ENCODE data around the gene LRRC8C. TPM values are rescaled to one million over a fixed set of nuclear protein-coding genes. Genes with fewer than 3 reads are reported as not detected.
A peak's percentile ranks its signal among the peaks of the same experiment; 100 is the strongest.

The LRRC8C gene
- total RNA-seq, 2 donors from 2014 or later, result 9.0 to 11.5 TPM

DNA sequence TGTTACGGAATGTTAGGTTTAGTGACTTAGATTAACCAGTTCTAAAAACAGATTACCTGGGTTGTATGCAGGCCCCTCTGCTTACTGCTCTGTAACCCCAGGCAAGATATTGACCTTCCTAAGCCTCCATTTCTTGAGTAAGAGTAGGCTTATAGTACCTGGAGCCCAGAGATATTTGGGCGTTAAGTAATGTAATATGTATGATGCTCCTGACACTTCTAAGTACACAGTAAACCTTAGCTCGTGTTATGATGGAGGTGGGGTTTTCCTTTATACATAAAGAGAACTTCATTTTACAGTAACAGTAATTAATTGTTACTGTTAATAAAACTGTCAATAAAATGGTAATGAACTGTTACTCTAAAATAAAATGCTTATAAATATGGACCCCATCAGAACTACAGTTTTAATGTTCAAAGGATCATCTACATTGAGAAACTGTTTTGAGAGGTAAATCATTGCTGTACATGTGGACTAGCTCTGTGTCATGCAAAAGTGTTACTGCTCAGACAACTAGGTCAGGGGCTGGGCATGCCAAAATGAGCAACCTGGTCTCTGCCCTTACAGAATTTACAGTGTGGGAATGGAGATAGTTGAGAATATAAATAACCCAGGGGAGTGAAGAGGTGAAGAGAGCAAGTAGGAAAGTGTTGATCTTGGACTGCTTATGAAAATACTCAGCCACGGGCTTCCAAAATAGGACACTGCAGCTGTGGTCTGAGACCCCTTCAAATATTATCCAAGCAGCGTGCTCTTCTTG, 26.6 kb downstream of the LRRC8C start:
- peaks cover 0 to 6% of the 10 kb centered on the region in 2 donors for H3K9me3 ChIP-seq
- peak overlapping the region; percentile 20 to 21 for H3K27ac ChIP-seq
- TF ChIP-seq, protein P1, sequence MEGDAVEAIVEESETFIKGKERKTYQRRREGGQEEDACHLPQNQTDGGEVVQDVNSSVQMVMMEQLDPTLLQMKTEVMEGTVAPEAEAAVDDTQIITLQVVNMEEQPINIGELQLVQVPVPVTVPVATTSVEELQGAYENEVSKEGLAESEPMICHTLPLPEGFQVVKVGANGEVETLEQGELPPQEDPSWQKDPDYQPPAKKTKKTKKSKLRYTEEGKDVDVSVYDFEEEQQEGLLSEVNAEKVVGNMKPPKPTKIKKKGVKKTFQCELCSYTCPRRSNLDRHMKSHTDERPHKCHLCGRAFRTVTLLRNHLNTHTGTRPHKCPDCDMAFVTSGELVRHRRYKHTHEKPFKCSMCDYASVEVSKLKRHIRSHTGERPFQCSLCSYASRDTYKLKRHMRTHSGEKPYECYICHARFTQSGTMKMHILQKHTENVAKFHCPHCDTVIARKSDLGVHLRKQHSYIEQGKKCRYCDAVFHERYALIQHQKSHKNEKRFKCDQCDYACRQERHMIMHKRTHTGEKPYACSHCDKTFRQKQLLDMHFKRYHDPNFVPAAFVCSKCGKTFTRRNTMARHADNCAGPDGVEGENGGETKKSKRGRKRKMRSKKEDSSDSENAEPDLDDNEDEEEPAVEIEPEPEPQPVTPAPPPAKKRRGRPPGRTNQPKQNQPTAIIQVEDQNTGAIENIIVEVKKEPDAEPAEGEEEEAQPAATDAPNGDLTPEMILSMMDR (IDR thresholded peaks at IDR 0.05), result no peak
- H3K4me3 ChIP-seq, result no peak overlapping the region
- no peaks in the 10 kb centered on the region for H3K27me3 ChIP-seq
- H3K36me3 ChIP-seq, result no peaks in the 10 kb centered on the region
- no peak for DNase-seq (ENCODE audit: low spot score)
- H3K4me1 ChIP-seq, result peaks cover 0 to 43% of the 10 kb centered on the region in 2 donors

DNA sequence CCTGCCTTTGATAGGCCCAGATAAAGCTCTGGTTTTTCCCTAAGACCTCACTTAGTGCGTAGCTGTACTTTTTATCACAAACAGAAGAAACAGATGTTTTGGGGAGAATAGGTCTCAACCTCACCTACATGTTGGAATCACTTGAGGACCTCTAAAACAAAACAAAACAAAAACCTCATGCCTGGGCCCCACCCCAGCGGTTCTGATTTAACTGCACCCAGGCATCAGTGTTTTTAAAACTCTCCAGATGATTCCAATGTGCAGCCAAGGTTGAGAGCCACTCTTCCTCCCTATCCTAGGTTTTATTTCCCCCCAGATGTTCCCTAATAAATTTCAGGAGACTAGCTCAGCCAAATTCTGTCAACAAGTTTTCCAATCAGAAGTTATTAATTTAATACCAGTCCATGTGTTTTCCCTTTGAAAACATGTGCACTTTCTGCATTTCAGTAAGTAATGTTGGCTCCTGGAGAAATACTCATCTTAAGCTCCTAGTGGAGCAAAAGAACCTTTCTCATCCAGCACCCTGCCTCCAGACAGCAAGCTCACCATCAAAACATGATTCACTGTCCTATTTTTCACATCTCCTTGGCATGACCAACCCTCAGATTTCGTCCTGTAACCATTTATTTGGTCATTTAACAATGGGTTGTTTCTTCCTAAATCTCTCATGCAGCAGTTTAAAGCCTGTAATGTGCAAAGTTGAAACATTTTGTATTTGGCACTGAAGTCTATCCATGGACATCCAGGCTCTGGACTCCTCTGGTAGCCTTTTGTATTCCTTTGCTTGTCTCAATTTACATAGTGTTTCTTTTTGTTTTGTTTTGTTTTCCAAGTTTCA, 27.5 kb downstream of the LRRC8C start:
- no peaks in the 10 kb centered on the region for H3K27me3 ChIP-seq
- no peak overlapping the region for H3K4me3 ChIP-seq
- DNase-seq (ENCODE audit: low spot score), result no peak
- TF ChIP-seq, protein P1 (IDR thresholded peaks at IDR 0.05), result no peak
- H3K36me3 ChIP-seq, result no peaks in the 10 kb centered on the region
- H3K27ac ChIP-seq, result peak overlapping the region; percentile 20 to 21
- peaks cover 0 to 43% of the 10 kb centered on the region in 2 donors for H3K4me1 ChIP-seq
- peaks cover 0 to 6% of the 10 kb centered on the region in 2 donors for H3K9me3 ChIP-seq

DNA sequence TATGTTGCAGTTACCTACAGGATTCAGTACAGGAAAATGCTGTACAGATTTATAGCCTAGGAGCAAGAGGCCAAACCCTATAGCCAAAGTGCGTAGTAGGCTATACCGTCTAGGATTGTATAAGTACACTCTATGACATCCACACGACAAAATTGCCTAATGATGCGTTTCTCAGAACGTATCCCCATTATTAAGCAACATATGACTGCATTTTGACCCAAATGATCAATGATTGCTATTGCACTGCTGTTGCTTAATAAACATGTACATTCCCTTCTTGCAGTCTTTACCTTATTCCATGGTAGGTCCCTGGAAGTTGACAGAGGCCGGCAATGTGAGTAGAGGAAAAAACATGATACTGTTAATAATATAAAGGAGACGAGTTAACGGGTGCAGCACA, 33.0 kb downstream of the LRRC8C start:
- Histone ChIP-seq H3K4me1 (peaks cover 0 to 41% of the 10 kb centered on the region in 2 donors), H3K27me3 (no peaks in the 10 kb centered on the region), H3K27ac (no peak overlapping the region), H3K4me3 (no peak overlapping the region), H3K9me3 (peaks cover 0 to 6% of the 10 kb centered on the region in 2 donors), H3K36me3 (no peaks in the 10 kb centered on the region)
- no peak for DNase-seq (ENCODE audit: low spot score)
- TF ChIP-seq, protein P1 (IDR thresholded peaks at IDR 0.05), result no peak

DNA sequence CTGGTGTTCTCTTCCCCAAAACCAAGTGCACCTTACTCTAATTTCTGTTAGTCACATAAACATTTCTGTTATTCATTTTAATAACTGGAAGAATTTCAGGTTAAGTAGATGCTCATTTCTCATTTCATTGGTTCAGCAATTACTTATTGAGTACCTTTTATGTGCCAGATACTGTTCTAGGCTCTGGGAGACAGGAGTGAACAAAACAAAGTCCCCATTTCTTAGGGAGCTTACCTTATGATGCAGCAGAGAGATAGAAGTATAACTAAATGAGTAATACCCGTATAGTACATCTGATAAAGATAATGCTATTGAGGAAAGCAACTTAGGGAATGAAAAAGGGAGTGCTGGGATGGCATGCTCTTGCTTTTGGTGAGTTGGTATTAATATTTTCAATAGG, 33.7 kb downstream of the LRRC8C start:
- Histone ChIP-seq H3K27ac (no peak overlapping the region), H3K4me1 (peaks cover 0 to 40% of the 10 kb centered on the region in 2 donors), H3K4me3 (no peak overlapping the region), H3K27me3 (no peaks in the 10 kb centered on the region), H3K9me3 (peaks cover 0 to 6% of the 10 kb centered on the region in 2 donors), H3K36me3 (no peaks in the 10 kb centered on the region)
- TF ChIP-seq, protein P1 (IDR thresholded peaks at IDR 0.05), result no peak
- no peak for DNase-seq (ENCODE audit: low spot score)

GRCh38 chr1:89667691-89668090, 34.8 kb downstream of the LRRC8C start:
- Histone ChIP-seq H3K36me3 (no peaks in the 10 kb centered on the region), H3K9me3 (peaks cover 0 to 6% of the 10 kb centered on the region in 2 donors), H3K4me1 (peaks cover 0 to 38% of the 10 kb centered on the region in 2 donors), H3K27ac (no peak overlapping the region), H3K27me3 (no peaks in the 10 kb centered on the region), H3K4me3 (no peak overlapping the region)
- TF ChIP-seq, protein P1 (IDR thresholded peaks at IDR 0.05), result no peak
- no peak for DNase-seq (ENCODE audit: low spot score)
